H1 (cell line): ENCODE measurements around the gene DUSP2. TPM values are rescaled to one million over a fixed set of nuclear protein-coding genes. Genes with fewer than 3 reads are reported as not detected.

ENCODE experiments used
- BACH1 ChIP-seq: IDR thresholded peaks from 2 replicates; pipeline ENCODE4 v1.6.1; 2012; ENCODE audit warnings: low read length, improper control_type of control experiment
- CBX8 ChIP-seq: fragments of 300-800, 300-1000 bp; sonication (generic); IDR thresholded peaks from 2 replicates; pipeline ENCODE4 v1.7.1; 2016; ENCODE audit warnings: low read depth, low read length, borderline replicate concordance
- GTF2F1 ChIP-seq: IDR thresholded peaks from 2 replicates; pipeline ENCODE4 v1.6.1; 2012; ENCODE audit warnings: low read depth, low read length, improper control_type of control experiment, borderline replicate concordance
- NRF1 ChIP-seq: IDR thresholded peaks from 2 replicates; pipeline ENCODE4 v1.6.1; 2011; ENCODE audit warnings: mild to moderate bottlenecking, low read depth, low read length, improper control_type of control experiment
- POLR2A ChIP-seq, 2 experiments: IDR thresholded peaks; 1 replicate in 1 of 2; 2 replicates in 1 of 2; pipeline ENCODE4 v1.6.1; 2011; ENCODE audit warnings: low read depth in 2 of 2, low read length in 2 of 2, mild to moderate bottlenecking in 2 of 2; ENCODE audit errors: control extremely low read depth in 1 of 2
- RXRA ChIP-seq: IDR thresholded peaks from 2 replicates; pipeline ENCODE4 v1.6.1; 2011; ENCODE audit warnings: low read depth, mild to moderate bottlenecking, low read length, moderate library complexity; ENCODE audit not compliant: insufficient read depth
- SIN3A ChIP-seq, 2 experiments: IDR thresholded peaks in 1 of 2; conservative IDR thresholded peaks in 1 of 2; 2 replicates each; pipeline ENCODE4 v1.6.1; 2011 to 2012; ENCODE audit warnings: low read length in 2 of 2, improper control_type of control experiment in 1 of 2, low read depth in 1 of 2, mild to moderate bottlenecking in 1 of 2
- polyA plus RNA-seq, 7 experiments: library from polyadenylated mRNA; depleted of rRNA in 3 of 7; stranded (reverse) in 5 of 7; unstranded in 2 of 7; fragments of >200 nt in 5 of 7; fragments of 200-250 nt in 2 of 7; gene quantifications; 1 replicate in 5 of 7; 2 replicates in 1 of 7; 4 replicates in 1 of 7; pipeline versions ENCODE4 v1.2.1 to v1.2.3, GENCODE V29; 2011 to 2013; ENCODE audit warnings: missing spikeins in 2 of 7, mixed read lengths in 2 of 7
- total RNA-seq: library from RNA; stranded (reverse); fragmentation: NEBNext Ultra II Directional; extraction: Animal tissue kit (Norgen Biotek cat#: 25700); gene quantifications from 2 replicates; pipeline ENCODE4 v1.2.1, GENCODE V29; 2021
- TF ChIP-seq, protein P1 (sequence below), 3 experiments: IDR thresholded peaks; 1 replicate in 2 of 3; 2 replicates in 1 of 3; pipeline versions ENCODE4 v1.5.1 to v1.6.1; 2011; ENCODE audit warnings: low read length in 3 of 3, mild to moderate bottlenecking in 3 of 3, inconsistent platforms in 2 of 3, low read depth in 1 of 3, moderate library complexity in 1 of 3; ENCODE audit not compliant: insufficient read depth in 1 of 3; ENCODE audit errors: control extremely low read depth in 1 of 3

The DUSP2 gene
- total and polyA plus RNA-seq, 2 of the 8 experiments (the other 6 are each of a cell fraction or from before 2014, with no cell fraction given), result 10.1 to 10.4 TPM

DNA sequence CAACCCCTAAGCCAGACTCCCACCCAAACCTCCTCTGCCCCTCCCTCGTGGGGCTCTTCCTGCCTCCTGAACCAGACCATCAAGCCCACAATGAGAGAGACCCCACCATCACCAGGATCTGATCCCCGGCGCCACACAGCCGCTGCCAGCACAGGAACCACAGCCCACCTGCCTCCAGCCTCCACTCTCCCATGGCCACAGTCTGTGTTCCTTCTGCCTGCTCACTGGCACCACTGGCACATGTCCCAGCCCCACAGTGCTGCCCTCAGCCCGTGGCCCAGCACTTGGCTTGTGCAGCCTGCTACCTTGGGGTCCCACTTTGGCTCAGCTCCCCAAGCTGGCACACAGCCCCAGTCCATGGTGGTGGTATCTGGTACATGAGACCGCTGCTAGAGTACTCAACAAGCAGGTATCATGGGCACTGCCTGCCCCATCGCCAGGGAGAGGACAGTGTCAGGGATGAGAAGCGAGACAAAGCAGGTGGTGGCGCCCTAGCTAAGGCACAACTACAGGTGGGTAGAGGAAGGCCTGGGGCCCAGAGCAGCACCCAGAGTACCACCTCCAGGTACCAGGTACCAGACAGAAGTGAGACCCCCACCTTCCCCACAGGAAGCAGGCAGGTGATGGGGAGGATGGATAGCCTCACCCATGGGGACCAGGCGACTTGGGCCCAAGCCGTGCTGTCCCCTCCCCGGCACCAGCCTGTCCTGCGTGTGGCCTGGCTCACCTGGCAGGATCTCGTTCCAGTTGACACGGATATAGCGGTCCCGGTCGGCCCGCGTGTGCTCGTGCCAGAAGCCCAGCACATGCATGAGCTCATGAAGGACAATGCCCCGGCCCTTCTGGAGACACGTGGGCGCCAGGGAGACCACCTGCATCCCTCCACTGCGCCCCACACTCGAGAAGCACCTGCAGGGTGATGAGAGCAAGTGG lies 13.2 kb downstream of the DUSP2 start (continued):
- TF ChIP-seq CBX8 (no peak), BACH1 (no peak), RXRA (no peak), NRF1 (no peak), GTF2F1 (no peak), POLR2A (IDR thresholded peaks at IDR 0.05; ENCODE audit: control extremely low read depth in 1 of 2, low read depth in 2 of 2, low read length in 2 of 2) (no peak), SIN3A (conservative IDR thresholded peaks at IDR 0.05 in 1 of 2, IDR thresholded peaks at IDR 0.05 in 1 of 2; ENCODE audit: low read depth in 1 of 2, low read length in 2 of 2) (no peak)
- TF ChIP-seq, protein P1, sequence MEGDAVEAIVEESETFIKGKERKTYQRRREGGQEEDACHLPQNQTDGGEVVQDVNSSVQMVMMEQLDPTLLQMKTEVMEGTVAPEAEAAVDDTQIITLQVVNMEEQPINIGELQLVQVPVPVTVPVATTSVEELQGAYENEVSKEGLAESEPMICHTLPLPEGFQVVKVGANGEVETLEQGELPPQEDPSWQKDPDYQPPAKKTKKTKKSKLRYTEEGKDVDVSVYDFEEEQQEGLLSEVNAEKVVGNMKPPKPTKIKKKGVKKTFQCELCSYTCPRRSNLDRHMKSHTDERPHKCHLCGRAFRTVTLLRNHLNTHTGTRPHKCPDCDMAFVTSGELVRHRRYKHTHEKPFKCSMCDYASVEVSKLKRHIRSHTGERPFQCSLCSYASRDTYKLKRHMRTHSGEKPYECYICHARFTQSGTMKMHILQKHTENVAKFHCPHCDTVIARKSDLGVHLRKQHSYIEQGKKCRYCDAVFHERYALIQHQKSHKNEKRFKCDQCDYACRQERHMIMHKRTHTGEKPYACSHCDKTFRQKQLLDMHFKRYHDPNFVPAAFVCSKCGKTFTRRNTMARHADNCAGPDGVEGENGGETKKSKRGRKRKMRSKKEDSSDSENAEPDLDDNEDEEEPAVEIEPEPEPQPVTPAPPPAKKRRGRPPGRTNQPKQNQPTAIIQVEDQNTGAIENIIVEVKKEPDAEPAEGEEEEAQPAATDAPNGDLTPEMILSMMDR (IDR thresholded peaks at IDR 0.05; ENCODE audit: control extremely low read depth in 1 of 3, insufficient read depth in 1 of 3, low read depth in 1 of 3, low read length in 3 of 3), result no peak
- TF ChIP-seq, all 59 proteins: peak for 0
